Right atrium auricular region (tissue), 2 donors: Measurements from ENCODE around the gene FLCN. TPM values are rescaled to one million over a fixed set of nuclear protein-coding genes. Genes with fewer than 3 reads are reported as not detected.

Experiments
- DNase-seq: peaks from one replicate; pipeline ENCODE4 v3.0.0-alpha.2; 2019; ENCODE audit warnings: low spot score
- H3K27ac ChIP-seq, 2 donors: fragments of 200-600 bp; sonication (generic); 1 replicate in 1 of 2; 2 replicates in 1 of 2; pipeline ENCODE4 v1.5.1; 2016 to 2019
- H3K27me3 ChIP-seq, 2 donors: fragments of 200-600 bp; sonication (generic); one replicate each; pipeline versions ENCODE4 v1.5.1 to v1.6.0; 2017 to 2019
- H3K36me3 ChIP-seq: fragments of 200-600 bp; sonication (generic); one replicate; pipeline ENCODE4 v1.5.1; 2016
- H3K4me1 ChIP-seq, 2 donors: fragments of 200-600 bp; sonication (generic); one replicate each; pipeline versions ENCODE4 v1.5.1 to v1.6.0; 2017 to 2019
- H3K4me3 ChIP-seq, 2 donors: fragments of 200-600 bp; sonication (generic); 1 replicate in 1 of 2; 2 replicates in 1 of 2; pipeline ENCODE4 v1.5.1; 2017 to 2019; ENCODE audit warnings: mild to moderate bottlenecking in 1 of 2, moderate library complexity in 1 of 2
- H3K9me3 ChIP-seq, 2 donors: fragments of 200-600 bp; sonication (generic); one replicate each; pipeline ENCODE4 v1.5.1; 2019
- total RNA-seq, 2 donors: library from RNA; depleted of rRNA; stranded (reverse); fragments of >200 nt; gene quantifications; one replicate each; pipeline ENCODE4 v1.1.0, GENCODE V29; 2016
- TF ChIP-seq, protein P1 (sequence below), 2 donors: fragments of 200-600 bp; sonication (generic); IDR thresholded peaks; one replicate each; pipeline ENCODE4 v1.5.1; 2019; ENCODE audit warnings: antibody characterized with exemption in 2 of 2

FLCN gene
- total RNA-seq, 2 donors from 2014 or later: 22.7 to 23.7 TPM

DNA sequence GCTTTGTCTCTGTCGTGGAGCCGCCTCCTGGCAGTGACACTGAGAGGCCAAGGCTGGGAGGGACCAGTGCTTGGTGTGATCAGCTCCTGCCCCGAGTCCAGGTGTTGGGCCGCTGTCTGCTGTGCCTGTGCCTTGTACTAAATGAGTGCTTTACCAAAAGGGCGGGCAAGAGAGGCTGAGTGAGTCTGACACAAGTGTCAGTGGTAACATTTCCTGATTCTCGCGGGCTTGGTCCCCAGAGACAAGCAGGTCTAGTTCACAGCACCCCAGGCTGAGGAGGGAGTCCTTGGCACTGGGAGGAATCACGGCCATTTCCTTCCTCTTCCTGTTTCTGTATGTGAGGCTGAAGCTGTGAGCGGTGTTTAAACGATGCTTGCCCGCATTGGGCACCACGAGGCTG lies 61.1 kb downstream of the FLCN start:
- H3K36me3 ChIP-seq: peaks cover 96% of the 10 kb centered on the region
- H3K9me3 ChIP-seq: no peaks in the 10 kb centered on the region
- H3K27ac ChIP-seq: no peak overlapping the region
- H3K4me1 ChIP-seq: peaks cover 0 to 28% of the 10 kb centered on the region in 2 donors
- TF ChIP-seq, protein P1, sequence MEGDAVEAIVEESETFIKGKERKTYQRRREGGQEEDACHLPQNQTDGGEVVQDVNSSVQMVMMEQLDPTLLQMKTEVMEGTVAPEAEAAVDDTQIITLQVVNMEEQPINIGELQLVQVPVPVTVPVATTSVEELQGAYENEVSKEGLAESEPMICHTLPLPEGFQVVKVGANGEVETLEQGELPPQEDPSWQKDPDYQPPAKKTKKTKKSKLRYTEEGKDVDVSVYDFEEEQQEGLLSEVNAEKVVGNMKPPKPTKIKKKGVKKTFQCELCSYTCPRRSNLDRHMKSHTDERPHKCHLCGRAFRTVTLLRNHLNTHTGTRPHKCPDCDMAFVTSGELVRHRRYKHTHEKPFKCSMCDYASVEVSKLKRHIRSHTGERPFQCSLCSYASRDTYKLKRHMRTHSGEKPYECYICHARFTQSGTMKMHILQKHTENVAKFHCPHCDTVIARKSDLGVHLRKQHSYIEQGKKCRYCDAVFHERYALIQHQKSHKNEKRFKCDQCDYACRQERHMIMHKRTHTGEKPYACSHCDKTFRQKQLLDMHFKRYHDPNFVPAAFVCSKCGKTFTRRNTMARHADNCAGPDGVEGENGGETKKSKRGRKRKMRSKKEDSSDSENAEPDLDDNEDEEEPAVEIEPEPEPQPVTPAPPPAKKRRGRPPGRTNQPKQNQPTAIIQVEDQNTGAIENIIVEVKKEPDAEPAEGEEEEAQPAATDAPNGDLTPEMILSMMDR (IDR thresholded peaks at IDR 0.05): no peak
- DNase-seq: no peak
- H3K27me3 ChIP-seq: no peaks in the 10 kb centered on the region
- no peak overlapping the region for H3K4me3 ChIP-seq

DNA sequence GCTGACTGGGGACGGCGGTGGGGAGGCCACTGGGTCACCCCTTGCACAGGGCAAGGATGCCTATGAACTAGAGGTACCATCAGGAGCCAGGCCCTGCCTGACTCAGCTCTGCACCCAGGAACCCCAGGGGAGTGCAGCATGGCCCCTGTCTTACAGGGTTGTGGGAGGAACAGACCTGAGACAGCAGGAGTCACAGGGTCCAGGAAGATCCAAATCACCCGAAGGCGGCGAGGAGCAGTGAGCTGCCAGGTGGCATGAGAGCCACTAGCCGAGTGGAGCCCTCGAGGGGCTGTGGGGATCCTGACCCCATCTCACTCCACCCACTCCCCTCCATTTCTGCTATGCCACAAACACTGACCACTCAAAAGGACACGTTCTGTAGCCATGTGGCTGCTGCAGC lies 61.6 kb downstream of the FLCN start:
- TF ChIP-seq, protein P1 (IDR thresholded peaks at IDR 0.05): no peak
- peaks cover 95% of the 10 kb centered on the region for H3K36me3 ChIP-seq
- no peak for DNase-seq

DNA sequence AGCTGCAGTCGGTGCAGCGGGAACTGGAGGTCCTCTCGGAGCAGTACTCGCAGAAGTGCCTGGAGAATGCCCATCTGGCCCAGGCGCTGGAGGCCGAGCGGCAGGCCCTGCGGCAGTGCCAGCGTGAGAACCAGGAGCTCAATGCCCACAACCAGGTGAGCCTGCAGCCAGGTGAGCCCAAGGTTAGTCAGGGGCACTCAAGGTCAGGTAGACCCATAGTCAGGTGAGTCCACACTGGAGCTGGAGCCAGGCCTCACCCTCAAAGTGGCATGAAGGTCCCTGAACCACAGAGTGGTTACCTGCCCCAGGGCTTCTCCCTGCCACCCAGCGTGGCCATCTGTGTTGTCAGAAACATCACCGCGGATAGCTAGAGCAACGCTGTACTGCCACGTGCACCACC lies 63.0 kb downstream of the FLCN start:
- no peak overlapping the region for H3K4me3 ChIP-seq
- H3K36me3 ChIP-seq: peaks cover 84% of the 10 kb centered on the region
- H3K9me3 ChIP-seq: no peaks in the 10 kb centered on the region
- H3K4me1 ChIP-seq: peaks cover 0 to 21% of the 10 kb centered on the region in 2 donors
- no peaks in the 10 kb centered on the region for H3K27me3 ChIP-seq
- TF ChIP-seq, protein P1 (IDR thresholded peaks at IDR 0.05): no peak
- H3K27ac ChIP-seq: no peak overlapping the region
- no peak for DNase-seq

More for the DNA sequence above, 61.6 kb downstream of the FLCN start:
- Histone ChIP-seq H3K27me3 (no peaks in the 10 kb centered on the region), H3K27ac (no peak overlapping the region), H3K9me3 (no peaks in the 10 kb centered on the region), H3K4me3 (no peak overlapping the region), H3K4me1 (peaks cover 0 to 28% of the 10 kb centered on the region in 2 donors)

DNA sequence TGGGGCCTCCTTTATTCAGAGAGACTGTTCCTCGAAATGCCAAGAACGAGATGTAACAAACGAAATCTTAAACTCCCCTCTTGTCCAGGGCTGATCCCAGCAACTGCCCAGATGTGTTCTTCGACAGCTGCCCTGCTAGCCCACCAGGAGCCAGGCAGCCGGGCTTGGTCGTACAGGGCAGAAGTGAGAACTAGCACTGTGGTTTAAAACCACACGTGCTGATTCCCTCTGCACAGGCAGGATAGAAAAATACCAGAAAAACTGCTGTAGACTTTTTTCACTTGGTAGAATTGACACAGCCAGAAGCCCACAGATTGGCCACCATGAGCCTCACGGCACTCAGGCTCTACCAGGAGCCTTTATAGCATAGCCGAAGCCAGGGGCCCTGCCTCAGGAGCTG lies 64.0 kb downstream of the FLCN start:
- no peak for DNase-seq
- Histone ChIP-seq H3K9me3 (no peaks in the 10 kb centered on the region), H3K4me1 (peaks cover 0 to 21% of the 10 kb centered on the region in 2 donors), H3K27me3 (no peaks in the 10 kb centered on the region), H3K36me3 (peaks cover 77% of the 10 kb centered on the region), H3K4me3 (no peak overlapping the region), H3K27ac (no peak overlapping the region)
- TF ChIP-seq, protein P1 (IDR thresholded peaks at IDR 0.05): no peak

DNA sequence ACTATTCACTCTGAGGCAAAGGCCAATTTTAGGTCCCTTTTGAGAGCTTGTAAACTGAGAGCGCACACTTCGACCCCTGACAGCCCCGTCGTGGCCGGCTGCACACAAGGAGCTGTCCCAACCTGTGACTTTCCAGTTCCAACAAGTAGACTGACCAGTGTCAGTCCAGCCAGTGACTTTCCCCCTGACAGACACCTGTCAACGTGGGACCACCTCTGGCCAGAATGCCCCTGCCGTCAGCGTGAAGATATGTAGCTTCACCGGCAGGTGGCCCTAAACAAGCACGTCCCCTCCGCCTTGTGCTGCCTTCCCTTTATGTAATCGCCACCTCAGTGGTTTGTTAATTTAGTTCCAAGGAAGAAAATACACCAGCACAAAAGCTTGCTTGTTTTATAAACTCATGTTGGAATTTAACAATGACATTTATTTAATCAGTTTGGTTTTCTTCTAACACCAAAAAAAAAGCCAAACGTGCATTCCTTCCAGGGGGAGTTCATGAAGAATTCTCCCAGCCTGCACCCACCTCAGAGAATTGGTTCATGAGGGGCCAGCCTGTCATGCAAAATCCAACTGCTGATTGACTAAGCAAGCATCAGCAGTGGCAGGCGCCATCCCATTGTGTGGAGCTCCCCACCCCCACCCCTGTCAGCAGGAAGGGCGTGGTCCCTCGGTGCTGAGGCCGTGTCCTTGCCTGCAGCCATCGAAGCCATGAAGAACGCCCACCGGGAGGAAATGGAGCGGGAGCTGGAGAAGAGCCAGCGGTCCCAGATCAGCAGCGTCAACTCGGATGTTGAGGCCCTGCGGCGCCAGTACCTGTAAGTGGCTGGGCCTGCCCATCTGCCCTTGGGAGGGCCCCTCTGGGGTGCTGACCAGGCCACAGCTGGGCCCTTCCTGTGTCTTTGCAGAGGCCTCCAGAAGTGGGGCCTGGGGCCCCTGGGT lies 64.7 kb downstream of the FLCN start:
- Histone ChIP-seq H3K9me3 (no peaks in the 10 kb centered on the region), H3K36me3 (peaks cover 77% of the 10 kb centered on the region), H3K27me3 (no peaks in the 10 kb centered on the region), H3K4me3 (no peak overlapping the region), H3K4me1 (peaks cover 0 to 21% of the 10 kb centered on the region in 2 donors), H3K27ac (peak overlapping the region in 1 of 2 donors; percentile 5)
- TF ChIP-seq, protein P1 (IDR thresholded peaks at IDR 0.05): no peak
- DNase-seq: peak; percentile 64
